GM18951 (cell line): Measurements from ENCODE around the gene MAN1C1.
"Not testable (repeated sequence)": the region's sequence is repeated elsewhere in the genome, so short reads cannot be mapped to it uniquely, and the experiment has no call there.

Experiments
- POLR2A ChIP-seq: IDR thresholded peaks from 4 replicates; pipeline ENCODE4 v1.6.1; 2011; ENCODE audit warnings: mild to moderate bottlenecking; ENCODE audit not compliant: insufficient read length, insufficient read depth; ENCODE audit errors: extremely low read depth
- in situ Hi-C: fragments of 300-500 bp; cut with MboI; formaldehyde crosslinking; loops from one replicate; pipeline ENCODE4 v1.12.0; 2022; ENCODE audit warnings: low sequenced_read_pairs, mixed read lengths, inconsistent platforms; ENCODE audit not compliant: unreplicated experiment

MAN1C1 gene

GRCh38 chr1:25575191-25575590, 41.4 kb upstream of the MAN1C1 start:
- in situ Hi-C loops: no loop called here
- no peak for TF ChIP-seq POLR2A

- in situ Hi-C loops: no loop called here
- no peak for TF ChIP-seq POLR2A
Measured at GRCh38 chr1:25576459-25577133, 40.0 kb upstream of the MAN1C1 start.

GRCh38 chr1:25577134-25577920, 39.3 kb upstream of the MAN1C1 start:
- TF ChIP-seq POLR2A: no peak
- in situ Hi-C loops: no loop called here

- in situ Hi-C loops: no loop called here
- no peak for TF ChIP-seq POLR2A
Measured at GRCh38 chr1:25579292-25580252, 37.0 kb upstream of the MAN1C1 start.

GRCh38 chr1:25580927-25581326, 35.7 kb upstream of the MAN1C1 start:
- no peak for TF ChIP-seq POLR2A
- in situ Hi-C loops: no loop called here

GRCh38 chr1:25581764-25582163, 34.8 kb upstream of the MAN1C1 start:
- in situ Hi-C loops: no loop called here
- TF ChIP-seq POLR2A: no peak

GRCh38 chr1:25583519-25584370, 32.8 kb upstream of the MAN1C1 start:
- no peak for TF ChIP-seq POLR2A
- in situ Hi-C loops: no loop called here

GRCh38 chr1:25586181-25586588, 30.4 kb upstream of the MAN1C1 start:
- TF ChIP-seq POLR2A: no peak
- in situ Hi-C loops: no loop called here

- in situ Hi-C loops: no loop called here
Measured at GRCh38 chr1:25587290-25587689, 29.3 kb upstream of the MAN1C1 start.

GRCh38 chr1:25588224-25588623, 28.4 kb upstream of the MAN1C1 start:
- in situ Hi-C loops: not testable (repeated sequence)

More at GRCh38 chr1:25587290-25587689, 29.3 kb upstream of the MAN1C1 start:
- no peak for TF ChIP-seq POLR2A

- in situ Hi-C loops: not testable (repeated sequence)
Measured at GRCh38 chr1:25588786-25589185, 27.8 kb upstream of the MAN1C1 start.

- no peak for TF ChIP-seq POLR2A
- in situ Hi-C loops: no loop called here
Measured at GRCh38 chr1:25590096-25590824, 26.3 kb upstream of the MAN1C1 start.

GRCh38 chr1:25593861-25594260, 22.7 kb upstream of the MAN1C1 start:
- no peak for TF ChIP-seq POLR2A
- in situ Hi-C loops: no loop called here
